A549 (cell line): ENCODE measurements around the gene PPARA. TPM values are rescaled to one million over a fixed set of nuclear protein-coding genes. Genes with fewer than 3 reads are reported as not detected.

Experiments used
- ATAC-seq, 2 experiments: fragments of 200-7000 bp in 1 of 2; fragments of >200 bp in 1 of 2; cut with Nextera tagmentation in 1 of 2; cut with Tn5 transposase in 1 of 2; 3 replicates each; pipeline versions ENCODE4 v1.8.0 to v1.9.1; 2018 to 2020; ENCODE audit warnings: mild to moderate bottlenecking in 1 of 2, moderate library complexity in 1 of 2
- CTCF ChIA-PET: fragments of 300-600 bp; sonication (Branson Sonifier 250); formaldehyde crosslinking; extraction: SDS; loops from one replicate; lab custom pipeline; 2021; ENCODE audit warnings: antibody characterized with exemption, inconsistent platforms; lab: Yijun Ruan, JAX
- POLR2A ChIA-PET: fragments of 350-600 bp; formaldehyde crosslinking; extraction: SDS; loops from one replicate; lab custom pipeline; 2021; ENCODE audit warnings: antibody characterized with exemption, inconsistent platforms; lab: Yijun Ruan, JAX
- DNase-seq, 2 experiments: peaks; one replicate each; pipeline versions ENCODE4 v3.0.0 to v3.0.0-alpha.2; 2011 to 2016; ENCODE audit warnings: low read depth in 1 of 2, low spot score in 1 of 2
- FAIRE-seq: peaks from 2 replicates; lab custom pipeline; 2011; peaks lifted over from hg19 to GRCh38; lab: Jason Lieb, UNC
- H3K27ac ChIP-seq, 2 experiments: fragments of >200 bp; sonication (Bioruptor Twin); formaldehyde crosslinking; 3 replicates each; pipeline ENCODE4 v1.5.1; 2016 to 2017
- H3K4me1 ChIP-seq: fragments of >200 bp; sonication (Bioruptor Twin); formaldehyde crosslinking; 3 replicates; pipeline ENCODE4 v1.6.1; 2016
- H3K4me2 ChIP-seq: fragments of >200 bp; sonication (Bioruptor Twin); formaldehyde crosslinking; 3 replicates; pipeline ENCODE4 v1.6.1; 2016
- H3K4me3 ChIP-seq: fragments of >200 bp; sonication (Bioruptor Twin); formaldehyde crosslinking; 3 replicates; pipeline ENCODE4 v1.5.1; 2016
- H3K9me3 ChIP-seq: fragments of >200 bp; sonication (Bioruptor Twin); formaldehyde crosslinking; 3 replicates; pipeline ENCODE4 v1.6.1; 2016
- EHF ChIP-seq: fragments of 250-450 bp; sonication (Bioruptor Pico); IDR thresholded peaks from 2 replicates; pipeline ENCODE4 v1.5.0; 2020; ENCODE audit warnings: mild to moderate bottlenecking
- EHMT2 ChIP-seq: fragments of 200-600 bp; sonication (generic); IDR thresholded peaks from 2 replicates; pipeline ENCODE4 v1.6.1; 2016; ENCODE audit warnings: antibody characterized with exemption, low read depth, mild to moderate bottlenecking, moderate library complexity
- EP300 ChIP-seq, 2 experiments: fragments of >200 bp; sonication (Bioruptor Twin); formaldehyde crosslinking; IDR thresholded peaks; 2 replicates in 1 of 2; 3 replicates in 1 of 2; pipeline ENCODE4 v1.6.1; 2016 to 2017
- FOSB ChIP-seq: fragments of 250-450 bp; sonication (Bioruptor Pico); IDR thresholded peaks from 2 replicates; pipeline ENCODE4 v1.5.0; 2020; ENCODE audit warnings: mild to moderate bottlenecking, moderate library complexity
- FOXS1 ChIP-seq: fragments of 250-450 bp; sonication (Bioruptor Pico); IDR thresholded peaks from 2 replicates; pipeline ENCODE4 v1.5.0; 2020; ENCODE audit warnings: mild to moderate bottlenecking, moderate library complexity
- GATA3 ChIP-seq: IDR thresholded peaks from 2 replicates; pipeline ENCODE4 v1.6.1; 2012; ENCODE audit warnings: borderline replicate concordance
- HOXB5 ChIP-seq: fragments of 250-450 bp; sonication (Bioruptor Pico); IDR thresholded peaks from 2 replicates; pipeline ENCODE4 v1.5.0; 2020; ENCODE audit warnings: mild to moderate bottlenecking, moderate library complexity
- JUNB ChIP-seq: fragments of >200 bp; sonication (Bioruptor Twin); formaldehyde crosslinking; IDR thresholded peaks from 2 replicates; pipeline ENCODE4 v1.6.1; 2016
- MAFK ChIP-seq: fragments of 450-650 bp; IDR thresholded peaks from 2 replicates; pipeline ENCODE4 v1.6.1; 2014; ENCODE audit not compliant: partially characterized antibody
- MAZ ChIP-seq: fragments of 150-350 bp; IDR thresholded peaks from 2 replicates; pipeline ENCODE4 v1.6.1; 2014; ENCODE audit warnings: antibody characterized with exemption, low read depth, low read length, borderline replicate concordance
- MYC ChIP-seq: IDR thresholded peaks from 2 replicates; pipeline ENCODE4 v1.6.1; 2012; ENCODE audit warnings: mild to moderate bottlenecking, inconsistent platforms, low read length, improper control_type of control experiment, borderline replicate concordance
- PHF8 ChIP-seq: fragments of 200-600 bp; sonication (generic); IDR thresholded peaks from 2 replicates; pipeline ENCODE4 v1.6.1; 2016; ENCODE audit warnings: low read depth, mild to moderate bottlenecking, antibody characterized with exemption, moderate library complexity, borderline replicate concordance
- POLR2A ChIP-seq: IDR thresholded peaks from 2 replicates; pipeline ENCODE4 v1.6.1; 2012; ENCODE audit warnings: mild to moderate bottlenecking, low read length
- RFX5 ChIP-seq: fragments of 450-650 bp; IDR thresholded peaks from 2 replicates; pipeline ENCODE4 v1.7.1; 2014; ENCODE audit warnings: antibody characterized with exemption, mild to moderate bottlenecking, moderate library complexity
- TFCP2L1 ChIP-seq: fragments of 250-450 bp; sonication (Bioruptor Pico); IDR thresholded peaks from 2 replicates; pipeline ENCODE4 v1.5.0; 2021; ENCODE audit warnings: mild to moderate bottlenecking
- ZNF302 ChIP-seq: fragments of 250-450 bp; sonication (Bioruptor Pico); IDR thresholded peaks from 2 replicates; pipeline ENCODE4 v1.9.0; 2021; ENCODE audit warnings: inconsistent platforms, mild to moderate bottlenecking, moderate library complexity
- WGBS: methylation state at CpG from one replicate; pipeline ENCODE4 v1.1.6; 2017; ENCODE audit errors: missing lambda C conversion rate; 5-methylcytosine and 5-hydroxymethylcytosine counted together
- polyA plus RNA-seq, 4 experiments: library from polyadenylated mRNA; depleted of rRNA in 3 of 4; stranded (reverse); fragments of >200 nt; fragmentation: RNase III in 1 of 4; extraction: RNeasy Plus Mini Kit Qiagen cat#74134 plus additional on column Dnase treatment in 1 of 4; gene quantifications; 2 replicates in 3 of 4; 3 replicates in 1 of 4; pipeline ENCODE4 v1.2.3, GENCODE V29; 2011 to 2017
- TF ChIP-seq, protein P1 (sequence below): fragments of 450-650 bp; IDR thresholded peaks from 2 replicates; pipeline ENCODE4 v1.6.1; 2014; ENCODE audit warnings: antibody characterized with exemption
- TF ChIP-seq, protein P2 (sequence below): fragments of >200 bp; sonication (Bioruptor Twin); formaldehyde crosslinking; IDR thresholded peaks from 3 replicates; pipeline ENCODE4 v1.5.1; 2016
- TF ChIP-seq, protein P3 (sequence below): fragments of 150-350 bp; IDR thresholded peaks from 2 replicates; pipeline ENCODE4 v1.6.1; 2014; ENCODE audit warnings: low read depth, mild to moderate bottlenecking, low read length
- TF ChIP-seq, protein P4 (sequence below): fragments of >200 bp; sonication (Bioruptor Twin); formaldehyde crosslinking; IDR thresholded peaks from 3 replicates; pipeline ENCODE4 v1.6.1; 2016

The PPARA gene
- polyA plus RNA-seq, 2 of the 4 experiments (the other 2 are of a cell fraction), result 2.6 to 2.8 TPM

DNA sequence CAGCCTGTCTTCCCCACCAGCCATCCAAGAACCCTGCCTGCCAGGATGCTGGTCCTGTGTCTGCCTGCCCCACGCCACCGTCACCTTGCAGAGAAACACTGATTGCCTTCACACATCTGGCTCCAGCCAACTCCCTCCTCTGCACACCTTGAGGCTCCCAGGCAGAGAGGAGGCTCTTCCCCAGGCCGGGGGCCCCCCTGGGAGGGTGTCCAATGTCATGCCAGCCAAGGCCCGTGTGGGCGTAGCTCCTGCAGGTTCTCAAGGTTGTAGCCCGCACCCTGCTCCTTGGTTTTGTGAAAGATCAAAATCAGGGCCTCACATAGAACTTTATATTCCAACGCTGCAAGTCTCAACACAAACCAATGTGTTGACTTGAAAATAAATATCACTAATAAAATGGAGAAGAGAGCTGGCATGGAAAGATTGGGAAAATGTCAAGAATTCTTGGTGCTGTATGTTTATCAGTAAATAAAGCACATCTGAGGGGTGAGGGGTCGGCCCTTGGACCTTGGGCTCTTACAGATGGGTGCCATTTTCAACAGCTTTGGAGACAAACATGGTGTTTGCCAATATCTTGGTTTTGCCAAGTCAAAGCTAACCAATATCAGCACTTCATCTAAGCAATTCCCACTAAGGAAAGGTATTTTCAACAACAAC, 6.7 kb upstream of the PPARA start:
- ATAC-seq, result no peak
- POLR2A ChIA-PET, result no interaction called here

DNA sequence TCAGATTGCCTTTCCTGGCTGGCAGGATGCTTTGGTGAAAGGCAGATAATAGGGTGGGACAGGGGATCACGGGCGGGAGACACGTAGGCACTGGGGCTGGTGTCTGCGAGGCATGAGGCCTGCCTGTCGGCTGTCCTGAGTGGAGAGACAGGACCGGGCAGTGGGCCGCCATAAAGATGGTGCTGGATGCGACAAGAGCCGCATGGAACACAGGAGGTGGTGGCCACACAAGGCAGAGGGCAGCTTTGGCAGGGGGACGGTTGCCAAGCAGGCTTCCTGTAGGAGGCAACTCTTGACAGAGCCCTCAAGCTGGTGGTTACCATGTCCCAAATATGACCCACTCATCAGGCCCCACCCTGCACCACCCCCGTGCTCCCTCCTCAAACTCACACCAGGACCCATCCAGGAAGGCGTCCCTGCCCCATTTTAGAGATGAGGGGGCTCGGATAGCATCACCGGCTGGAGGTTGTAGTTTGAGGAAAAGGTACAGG, 4.9 kb upstream of the PPARA start:
- WGBS, result 74% methylated on average over 13 of the region's 14 CpGs
- H3K4me3 ChIP-seq, result no peak overlapping the region
- no peak overlapping the region for H3K4me2 ChIP-seq
- H3K27ac ChIP-seq, result no peak overlapping the region
- no peaks in the 10 kb centered on the region for H3K9me3 ChIP-seq
- TF ChIP-seq EP300 (IDR thresholded peaks at IDR 0.05) (no peak), MAZ (no peak), FOXS1 (no peak), RFX5 (no peak), ZNF302 (CRISPR knock-in tag) (no peak), GATA3 (no peak), EHF (CRISPR knock-in tag) (no peak), PHF8 (no peak), POLR2A (no peak), MAFK (no peak), FOSB (CRISPR knock-in tag) (no peak), JUNB (no peak)
- TF ChIP-seq, protein P1, sequence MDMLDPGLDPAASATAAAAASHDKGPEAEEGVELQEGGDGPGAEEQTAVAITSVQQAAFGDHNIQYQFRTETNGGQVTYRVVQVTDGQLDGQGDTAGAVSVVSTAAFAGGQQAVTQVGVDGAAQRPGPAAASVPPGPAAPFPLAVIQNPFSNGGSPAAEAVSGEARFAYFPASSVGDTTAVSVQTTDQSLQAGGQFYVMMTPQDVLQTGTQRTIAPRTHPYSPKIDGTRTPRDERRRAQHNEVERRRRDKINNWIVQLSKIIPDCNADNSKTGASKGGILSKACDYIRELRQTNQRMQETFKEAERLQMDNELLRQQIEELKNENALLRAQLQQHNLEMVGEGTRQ, result no peak
- TF ChIP-seq, protein P2, sequence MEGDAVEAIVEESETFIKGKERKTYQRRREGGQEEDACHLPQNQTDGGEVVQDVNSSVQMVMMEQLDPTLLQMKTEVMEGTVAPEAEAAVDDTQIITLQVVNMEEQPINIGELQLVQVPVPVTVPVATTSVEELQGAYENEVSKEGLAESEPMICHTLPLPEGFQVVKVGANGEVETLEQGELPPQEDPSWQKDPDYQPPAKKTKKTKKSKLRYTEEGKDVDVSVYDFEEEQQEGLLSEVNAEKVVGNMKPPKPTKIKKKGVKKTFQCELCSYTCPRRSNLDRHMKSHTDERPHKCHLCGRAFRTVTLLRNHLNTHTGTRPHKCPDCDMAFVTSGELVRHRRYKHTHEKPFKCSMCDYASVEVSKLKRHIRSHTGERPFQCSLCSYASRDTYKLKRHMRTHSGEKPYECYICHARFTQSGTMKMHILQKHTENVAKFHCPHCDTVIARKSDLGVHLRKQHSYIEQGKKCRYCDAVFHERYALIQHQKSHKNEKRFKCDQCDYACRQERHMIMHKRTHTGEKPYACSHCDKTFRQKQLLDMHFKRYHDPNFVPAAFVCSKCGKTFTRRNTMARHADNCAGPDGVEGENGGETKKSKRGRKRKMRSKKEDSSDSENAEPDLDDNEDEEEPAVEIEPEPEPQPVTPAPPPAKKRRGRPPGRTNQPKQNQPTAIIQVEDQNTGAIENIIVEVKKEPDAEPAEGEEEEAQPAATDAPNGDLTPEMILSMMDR, result no peak
- TF ChIP-seq, protein P3, sequence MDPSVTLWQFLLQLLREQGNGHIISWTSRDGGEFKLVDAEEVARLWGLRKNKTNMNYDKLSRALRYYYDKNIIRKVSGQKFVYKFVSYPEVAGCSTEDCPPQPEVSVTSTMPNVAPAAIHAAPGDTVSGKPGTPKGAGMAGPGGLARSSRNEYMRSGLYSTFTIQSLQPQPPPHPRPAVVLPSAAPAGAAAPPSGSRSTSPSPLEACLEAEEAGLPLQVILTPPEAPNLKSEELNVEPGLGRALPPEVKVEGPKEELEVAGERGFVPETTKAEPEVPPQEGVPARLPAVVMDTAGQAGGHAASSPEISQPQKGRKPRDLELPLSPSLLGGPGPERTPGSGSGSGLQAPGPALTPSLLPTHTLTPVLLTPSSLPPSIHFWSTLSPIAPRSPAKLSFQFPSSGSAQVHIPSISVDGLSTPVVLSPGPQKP, result no peak
- TF ChIP-seq, protein P4, sequence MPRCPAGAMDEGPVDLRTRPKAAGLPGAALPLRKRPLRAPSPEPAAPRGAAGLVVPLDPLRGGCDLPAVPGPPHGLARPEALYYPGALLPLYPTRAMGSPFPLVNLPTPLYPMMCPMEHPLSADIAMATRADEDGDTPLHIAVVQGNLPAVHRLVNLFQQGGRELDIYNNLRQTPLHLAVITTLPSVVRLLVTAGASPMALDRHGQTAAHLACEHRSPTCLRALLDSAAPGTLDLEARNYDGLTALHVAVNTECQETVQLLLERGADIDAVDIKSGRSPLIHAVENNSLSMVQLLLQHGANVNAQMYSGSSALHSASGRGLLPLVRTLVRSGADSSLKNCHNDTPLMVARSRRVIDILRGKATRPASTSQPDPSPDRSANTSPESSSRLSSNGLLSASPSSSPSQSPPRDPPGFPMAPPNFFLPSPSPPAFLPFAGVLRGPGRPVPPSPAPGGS, result no peak
- DNase-seq (no peak), FAIRE-seq (no peak), ATAC-seq (no peak)
- ChIA-PET POLR2A (no interaction called here), CTCF (interaction anchor here (1.7 kb wide), 1 partner anchor 23 kb away, joined by 5 read pairs; no protein-coding TSS in a partner anchor)
- H3K4me1 ChIP-seq, result no peaks in the 10 kb centered on the region

More for the DNA sequence above, 6.7 kb upstream of the PPARA start:
- H3K4me3 ChIP-seq, result no peak overlapping the region
- CTCF ChIA-PET, result interaction anchor here (0.7 to 2.1 kb wide), 2 partner anchors 21 to 125 kb away, joined by 3 to 7 read pairs; partner anchors contain the start of gene TTC38
- no peaks in the 10 kb centered on the region for H3K4me1 ChIP-seq
- H3K9me3 ChIP-seq, result no peaks in the 10 kb centered on the region
- FAIRE-seq, result no peak
- TF ChIP-seq TFCP2L1 (CRISPR knock-in tag) (no peak), HOXB5 (CRISPR knock-in tag) (no peak)
- 52% methylated on average over 6 of the region's 8 CpGs for WGBS
- H3K27ac ChIP-seq, result no peak overlapping the region
- DNase-seq, result no peak
- no peak overlapping the region for H3K4me2 ChIP-seq

DNA sequence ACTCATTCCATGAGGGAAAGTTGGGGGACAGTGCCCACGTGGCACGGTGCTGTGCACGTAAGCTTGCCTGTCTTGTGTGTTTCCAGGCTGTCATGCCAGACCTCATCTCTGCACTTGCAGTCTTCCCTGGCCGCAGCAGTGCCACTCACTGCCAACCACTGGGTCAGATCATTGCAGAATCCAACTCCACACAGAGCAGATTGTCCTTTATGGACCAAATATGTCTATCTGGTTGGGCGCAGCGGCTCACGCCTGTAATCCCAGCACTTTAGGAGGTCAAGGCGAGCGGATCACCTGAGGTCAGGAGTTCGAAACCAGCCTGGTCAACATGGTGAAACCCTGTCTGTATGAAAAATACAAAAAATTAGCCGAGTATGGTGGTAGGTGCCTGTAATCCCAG, 4.4 kb upstream of the PPARA start:
- ATAC-seq (no peak), FAIRE-seq (no peak), DNase-seq (no peak)
- Histone ChIP-seq H3K27ac (no peak overlapping the region), H3K9me3 (no peaks in the 10 kb centered on the region), H3K4me1 (no peaks in the 10 kb centered on the region), H3K4me2 (no peak overlapping the region), H3K4me3 (no peak overlapping the region)
- 81% methylated on average over 7 of the region's 11 CpGs for WGBS
- POLR2A ChIA-PET, result no interaction called here
- CTCF ChIA-PET, result interaction anchor here (1.7 kb wide), 1 partner anchor 23 kb away, joined by 5 read pairs; no protein-coding TSS in a partner anchor
- TF ChIP-seq MYC (no peak), EHMT2 (no peak)
